ENCODE results near the gene CRABP1.

The CRABP1 gene

GRCh38 chr15:78315686-78316282, 24.4 kb upstream of the CRABP1 start:
- DNase-seq, result no peak
- in situ Hi-C loops (cut with HindIII; ENCODE audit: low pct_ligation_motif_present, low pct_unique_long_range_greater_than_20kb, low sequenced_read_pairs), result no loop called here

- in situ Hi-C loops (cut with HindIII; ENCODE audit: low pct_ligation_motif_present, low pct_unique_long_range_greater_than_20kb, low sequenced_read_pairs), result no loop called here
- DNase-seq, result no peak
These were observed 23.7 kb upstream of the CRABP1 start for GRCh38 chr15:78316283-78317083.

- DNase-seq, result no peak
- in situ Hi-C loops (cut with HindIII; ENCODE audit: low pct_ligation_motif_present, low pct_unique_long_range_greater_than_20kb, low sequenced_read_pairs), result no loop called here
These were observed 22.9 kb upstream of the CRABP1 start for GRCh38 chr15:78317145-78317836.

DNA sequence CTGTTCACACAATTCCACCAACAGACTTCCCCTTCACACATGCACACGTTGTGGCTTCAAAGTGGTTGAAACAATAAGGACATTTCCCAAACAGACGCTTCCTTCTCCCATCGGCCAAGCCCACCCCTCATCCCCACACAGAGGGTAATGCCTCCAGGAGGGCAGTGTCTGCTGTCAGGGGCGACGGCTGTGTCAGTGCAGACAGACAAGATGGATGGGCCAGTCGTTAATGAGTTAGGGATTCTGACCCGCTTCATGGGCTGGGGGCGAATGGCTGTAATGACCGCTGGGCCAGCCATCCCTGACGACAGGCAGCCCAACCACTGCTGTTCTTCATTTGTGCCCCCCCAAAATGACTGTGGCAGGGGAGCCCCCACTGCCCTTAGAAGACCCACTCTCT, 20.6 kb upstream of the CRABP1 start:
- in situ Hi-C loops (cut with HindIII; ENCODE audit: low pct_ligation_motif_present, low pct_unique_long_range_greater_than_20kb, low sequenced_read_pairs), result no loop called here
- DNase-seq, result no peak

- in situ Hi-C loops (cut with HindIII; ENCODE audit: low pct_ligation_motif_present, low pct_unique_long_range_greater_than_20kb, low sequenced_read_pairs), result no loop called here
- DNase-seq, result no peak
These were observed 20.0 kb upstream of the CRABP1 start for GRCh38 chr15:78320183-78320582.

DNA sequence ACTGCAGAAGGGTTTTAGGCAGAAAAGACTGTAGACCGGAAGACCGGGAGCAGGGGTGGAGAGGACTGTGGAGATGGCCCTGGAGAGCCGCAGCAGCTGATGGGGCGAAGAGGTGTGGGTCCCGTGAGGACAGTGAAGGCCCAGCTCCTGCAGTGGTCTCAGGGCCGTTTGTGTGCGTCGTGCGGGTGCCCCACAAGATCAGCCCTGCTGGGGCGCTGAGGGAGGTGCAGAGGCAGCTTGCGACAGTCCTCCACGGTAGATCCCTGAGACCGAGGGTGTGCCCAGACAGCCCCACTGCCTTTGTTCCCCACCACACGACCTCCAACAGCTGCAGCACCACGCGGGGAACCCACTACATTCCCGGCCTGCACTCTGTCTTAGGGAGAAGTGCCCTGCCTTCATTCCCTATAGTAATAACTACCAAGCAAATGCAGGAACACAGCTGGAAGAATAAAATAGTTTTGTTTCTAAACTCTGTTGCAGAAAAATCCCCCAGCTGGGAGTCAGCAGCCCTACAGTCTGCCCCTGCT, 19.0 kb upstream of the CRABP1 start:
- no peak for DNase-seq

GRCh38 chr15:78321786-78322185, 18.4 kb upstream of the CRABP1 start:
- in situ Hi-C loops (cut with HindIII; ENCODE audit: low pct_ligation_motif_present, low pct_unique_long_range_greater_than_20kb, low sequenced_read_pairs), result no loop called here

More for the DNA sequence above, 19.0 kb upstream of the CRABP1 start:
- in situ Hi-C loops (cut with HindIII; ENCODE audit: low pct_ligation_motif_present, low pct_unique_long_range_greater_than_20kb, low sequenced_read_pairs), result no loop called here

DNA sequence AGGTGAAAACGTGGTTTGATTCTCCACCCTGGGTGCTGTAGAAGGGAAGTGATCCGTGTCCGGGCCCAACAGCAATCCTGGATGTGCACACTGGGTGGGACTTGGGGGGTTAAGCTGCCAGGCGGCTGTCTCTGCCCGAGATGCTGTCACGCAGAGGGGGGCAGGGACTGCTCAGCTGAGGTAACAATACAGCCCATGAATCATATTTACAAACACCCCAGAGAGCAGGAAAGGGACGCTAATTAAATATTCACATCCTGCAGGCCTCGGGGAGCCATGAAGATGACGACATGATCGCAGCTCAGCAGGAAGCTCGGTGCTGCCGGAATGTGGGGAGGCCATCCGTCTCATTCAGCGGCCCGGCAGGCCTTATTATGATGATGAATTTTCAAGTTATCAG, 17.9 kb upstream of the CRABP1 start:
- in situ Hi-C loops (cut with HindIII; ENCODE audit: low pct_ligation_motif_present, low pct_unique_long_range_greater_than_20kb, low sequenced_read_pairs), result no loop called here
- no peak for DNase-seq

More at GRCh38 chr15:78321786-78322185, 18.4 kb upstream of the CRABP1 start:
- no peak for DNase-seq

GRCh38 chr15:78322724-78323521, 17.2 kb upstream of the CRABP1 start:
- in situ Hi-C loops (cut with HindIII; ENCODE audit: low pct_ligation_motif_present, low pct_unique_long_range_greater_than_20kb, low sequenced_read_pairs), result no loop called here
- DNase-seq, result no peak

DNA sequence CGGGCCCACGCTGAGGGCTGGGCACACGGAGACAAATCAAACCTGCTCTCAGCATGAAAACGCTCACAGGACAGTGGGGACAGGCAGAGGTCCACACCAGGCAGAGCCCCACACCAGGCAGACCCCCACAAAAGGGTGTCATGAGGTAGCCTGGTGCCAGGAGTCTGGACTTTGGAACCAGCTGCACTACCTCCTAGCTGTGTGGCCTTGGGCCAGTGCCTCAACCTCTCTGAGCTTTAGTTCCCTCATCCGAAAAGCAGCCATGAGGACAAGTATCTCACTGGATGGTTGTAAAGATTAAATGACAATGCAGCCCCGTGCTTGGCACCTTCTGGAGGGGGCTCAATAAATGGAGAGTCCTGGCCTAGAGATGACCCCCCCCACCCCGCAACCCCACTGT, 16.5 kb upstream of the CRABP1 start:
- no peak for DNase-seq
- in situ Hi-C loops (cut with HindIII; ENCODE audit: low pct_ligation_motif_present, low pct_unique_long_range_greater_than_20kb, low sequenced_read_pairs), result no loop called here

DNA sequence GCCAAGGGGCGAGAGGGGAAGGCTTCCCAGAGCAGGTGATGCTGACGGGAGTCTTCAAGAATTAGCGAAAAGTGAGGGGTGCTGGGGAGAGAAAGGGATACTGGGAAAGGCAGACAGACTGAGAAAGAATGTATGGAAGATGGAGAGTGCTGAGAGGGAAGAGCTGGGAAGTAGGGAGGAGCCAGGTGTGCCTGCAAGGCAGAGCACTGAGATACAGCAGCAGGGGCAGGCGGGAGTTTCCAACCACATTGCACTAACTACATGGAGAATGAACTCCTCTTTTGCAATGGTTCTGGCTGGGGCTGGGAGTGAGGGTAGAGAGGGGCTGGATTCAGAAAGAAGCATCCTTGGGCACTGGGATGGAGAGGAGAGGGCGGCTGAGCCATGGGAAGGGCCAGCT, 16.0 kb upstream of the CRABP1 start:
- in situ Hi-C loops (cut with HindIII; ENCODE audit: low pct_ligation_motif_present, low pct_unique_long_range_greater_than_20kb, low sequenced_read_pairs), result no loop called here
- DNase-seq, result no peak

- no peak for DNase-seq
- in situ Hi-C loops (cut with HindIII; ENCODE audit: low pct_ligation_motif_present, low pct_unique_long_range_greater_than_20kb, low sequenced_read_pairs), result no loop called here
These were observed 14.9 kb upstream of the CRABP1 start for GRCh38 chr15:78325092-78325843.

DNA sequence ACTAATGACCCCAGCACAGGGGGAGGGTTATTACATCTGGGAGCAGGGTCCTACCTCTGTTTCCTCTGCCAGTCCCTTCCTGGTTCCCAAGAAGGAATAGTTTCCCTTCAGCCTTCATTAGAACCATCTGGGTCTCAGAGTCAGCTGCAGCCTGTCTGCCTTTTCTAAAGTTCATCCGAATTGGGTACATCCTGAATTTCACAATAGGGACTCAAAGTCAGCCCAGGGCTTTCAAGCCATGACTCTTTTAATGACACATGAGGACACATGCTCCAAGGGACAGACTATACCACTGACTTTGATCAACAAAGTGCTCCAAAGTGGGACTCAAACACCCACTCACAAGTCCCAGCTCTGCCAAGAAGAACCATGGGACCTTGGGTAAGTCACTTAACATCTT, 12.7 kb upstream of the CRABP1 start:
- no peak for DNase-seq

DNA sequence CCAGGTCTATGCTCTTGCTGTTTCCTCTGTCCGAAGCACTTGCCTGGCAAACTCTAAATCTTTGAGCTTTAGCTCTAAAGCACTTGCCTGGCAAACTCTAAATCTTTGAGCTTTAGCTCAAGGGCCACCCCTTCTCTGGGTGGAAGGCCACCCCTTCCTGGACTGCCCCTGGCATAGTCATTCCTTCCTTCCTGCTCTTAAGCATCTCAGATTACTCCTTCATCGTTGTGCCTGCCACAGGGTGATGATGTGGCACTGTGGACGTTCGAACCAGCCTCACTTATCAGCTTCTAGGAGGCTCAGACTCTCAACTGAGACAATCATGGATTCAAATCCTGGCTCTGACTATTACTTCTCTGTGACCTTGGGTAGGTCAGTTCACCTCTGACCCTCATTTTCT, 10.5 kb upstream of the CRABP1 start:
- in situ Hi-C loops (cut with HindIII; ENCODE audit: low pct_ligation_motif_present, low pct_unique_long_range_greater_than_20kb, low sequenced_read_pairs), result no loop called here
- no peak for DNase-seq

More for the DNA sequence above, 12.7 kb upstream of the CRABP1 start:
- in situ Hi-C loops (cut with HindIII; ENCODE audit: low pct_ligation_motif_present, low pct_unique_long_range_greater_than_20kb, low sequenced_read_pairs), result no loop called here

GRCh38 chr15:78334845-78335244, 5.3 kb upstream of the CRABP1 start:
- DNase-seq, result no peak
- in situ Hi-C loops (cut with HindIII; ENCODE audit: low pct_ligation_motif_present, low pct_unique_long_range_greater_than_20kb, low sequenced_read_pairs), result no loop called here

DNA sequence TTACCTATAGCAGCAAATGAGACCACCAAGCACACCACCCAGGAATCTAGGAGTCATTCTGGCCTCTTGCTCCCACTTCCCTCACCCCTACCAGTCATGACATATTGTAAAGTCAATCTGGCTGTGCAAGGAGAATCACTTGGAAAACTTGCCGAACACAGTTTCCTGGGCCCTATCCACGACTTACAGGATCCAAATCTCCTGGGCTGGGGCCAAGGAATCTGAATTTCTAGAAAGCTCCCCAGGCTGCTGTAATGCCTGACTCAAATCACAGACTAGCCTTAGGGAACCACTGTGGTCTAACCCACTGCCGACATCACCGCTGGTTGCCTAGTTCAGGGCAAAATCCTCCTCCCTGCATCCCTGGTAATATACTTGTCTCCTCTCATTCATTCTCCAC, 4.2 kb upstream of the CRABP1 start:
- no peak for DNase-seq
- in situ Hi-C loops (cut with HindIII; ENCODE audit: low pct_ligation_motif_present, low pct_unique_long_range_greater_than_20kb, low sequenced_read_pairs), result no loop called here

DNA sequence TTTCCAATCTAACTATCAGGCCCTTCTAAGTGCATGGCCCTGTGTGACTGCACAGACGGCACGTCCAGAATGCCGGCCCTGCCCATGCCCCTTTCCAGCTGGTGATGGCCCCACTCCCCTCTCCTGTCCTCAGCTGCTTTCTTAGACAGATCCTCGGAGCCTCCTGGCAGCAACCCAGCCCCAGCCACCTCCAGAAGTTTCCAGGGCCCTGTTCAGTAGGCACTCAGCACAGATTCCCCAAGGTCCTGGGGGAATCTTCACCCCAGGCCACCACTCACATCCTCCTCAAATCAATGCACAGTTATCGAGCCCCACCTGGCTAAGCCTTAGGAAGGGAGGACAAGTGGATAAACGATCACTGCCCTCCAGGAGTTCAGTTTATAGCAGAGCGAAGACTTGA, 1.4 kb upstream of the CRABP1 start:
- in situ Hi-C loops (cut with HindIII; ENCODE audit: low pct_ligation_motif_present, low pct_unique_long_range_greater_than_20kb, low sequenced_read_pairs), result no loop called here
- no peak for DNase-seq

DNA sequence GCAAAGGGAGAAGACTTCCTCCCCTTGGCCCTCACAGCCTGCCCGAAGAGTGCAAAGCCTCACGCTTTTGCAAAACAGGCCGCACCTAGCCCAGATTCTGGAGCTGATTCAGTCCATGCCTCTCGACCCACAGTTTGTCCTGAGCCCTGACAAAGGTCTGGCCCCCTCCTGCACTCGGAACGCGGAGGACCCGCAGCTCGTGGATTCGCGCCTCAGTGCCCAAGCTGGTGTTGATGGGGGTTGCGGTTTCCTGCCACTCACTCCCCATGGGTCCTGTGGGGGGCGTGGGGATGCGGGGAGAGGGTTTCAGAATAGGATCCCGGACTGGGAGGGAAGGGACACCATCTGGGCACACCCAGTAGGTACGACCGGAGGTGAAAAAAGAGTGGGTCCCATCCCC, 594 bp upstream of the CRABP1 start:
- no peak for DNase-seq
- in situ Hi-C loops (cut with HindIII; ENCODE audit: low pct_ligation_motif_present, low pct_unique_long_range_greater_than_20kb, low sequenced_read_pairs), result no loop called here
